ENCODE results near the gene CAMKK1.

The CAMKK1 gene

GRCh38 chr17:3812771-3813170 lies 80.1 kb downstream of the CAMKK1 start:
- no peak for DNase-seq (ENCODE audit: low read depth in 2 of 2)

DNA sequence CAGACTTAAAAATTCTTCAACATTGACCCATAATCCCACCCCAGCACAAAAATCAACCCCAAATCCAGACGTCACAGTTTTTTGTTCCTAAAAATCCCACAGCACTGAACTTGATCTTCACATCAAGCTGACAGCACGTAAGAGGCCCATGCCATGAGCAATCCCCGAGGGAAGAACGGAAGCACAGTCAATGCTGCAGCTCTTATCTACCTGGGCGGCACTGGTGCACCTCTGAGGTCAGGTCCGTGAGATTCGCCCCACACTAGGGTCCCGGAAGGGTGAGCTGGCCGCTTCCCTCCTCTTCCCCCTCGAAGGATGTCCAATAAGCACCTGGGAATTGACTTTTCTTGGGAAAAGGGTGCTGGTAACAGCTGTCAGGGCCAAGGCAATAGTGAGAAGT lies 80.6 kb downstream of the CAMKK1 start:
- no peak for DNase-seq (ENCODE audit: low read depth in 2 of 2)
